Fibroblast of peridontal ligament (primary cell): ENCODE results near the gene RANBP3.
"Not testable (repeated sequence)": the region's sequence is repeated elsewhere in the genome, so short reads cannot be mapped to it uniquely, and the experiment has no call there.

Source experiments
- DNase-seq: peaks from one replicate; pipeline ENCODE4 v3.0.0-alpha.2; 2010; ENCODE audit errors: extremely low read depth

The RANBP3 gene

DNA sequence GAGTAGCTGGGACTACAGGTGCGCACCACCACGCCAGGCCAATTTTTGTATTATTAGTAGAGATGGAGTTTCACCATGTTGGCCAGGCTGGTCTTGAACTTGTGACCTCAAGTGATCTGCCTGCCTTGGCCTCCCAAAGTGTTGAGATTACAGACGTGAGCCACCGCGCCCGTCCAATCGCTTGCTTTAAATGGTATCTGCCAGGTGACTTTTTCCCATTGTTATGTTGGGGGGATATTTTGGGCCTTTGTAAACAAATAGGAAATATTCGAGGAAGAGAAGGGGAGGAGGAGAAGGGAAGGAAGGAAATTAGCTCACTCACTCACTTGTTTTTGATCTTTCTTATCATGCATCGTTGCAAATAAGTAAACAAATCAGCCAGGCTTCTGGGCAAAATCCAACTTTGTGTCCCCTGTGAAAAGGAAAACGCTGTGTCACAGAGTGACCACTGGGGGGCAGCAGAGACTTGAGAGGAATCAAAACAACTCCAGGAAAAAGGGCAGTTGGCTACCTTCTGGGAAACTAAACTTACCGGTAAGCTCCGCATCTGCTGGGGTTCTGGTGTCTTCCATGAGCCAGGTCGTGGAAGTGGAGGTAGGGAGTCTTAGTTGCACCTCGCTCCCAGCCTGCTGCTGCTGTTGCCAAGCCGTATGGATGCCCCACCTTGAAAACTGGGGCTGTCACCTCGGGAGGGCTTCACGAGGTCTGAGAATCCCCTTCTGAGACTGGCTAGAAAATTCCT, 9.3 kb upstream of the RANBP3 start:
- DNase-seq = peak; percentile 87

DNA sequence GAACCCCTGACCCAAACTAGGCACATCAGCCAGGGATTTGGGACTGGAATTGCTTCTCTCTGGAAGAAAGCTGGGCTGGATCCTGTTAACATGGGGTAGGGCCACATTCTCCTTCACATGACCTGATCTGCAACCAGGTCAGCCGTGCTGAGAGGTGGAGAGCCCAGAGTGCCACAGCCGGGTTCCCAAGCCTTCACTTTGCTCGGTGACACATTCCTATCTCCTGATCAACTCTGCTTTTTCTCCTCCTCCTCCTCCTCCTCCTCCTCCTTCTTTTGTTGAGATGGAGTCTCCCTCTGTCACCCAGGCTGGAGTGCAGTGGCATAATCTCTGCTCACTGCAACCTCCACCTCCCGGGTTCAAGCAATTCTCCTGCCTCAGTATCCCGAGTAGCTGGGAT, 7.9 kb upstream of the RANBP3 start:
- not testable (repeated sequence) for DNase-seq

DNA sequence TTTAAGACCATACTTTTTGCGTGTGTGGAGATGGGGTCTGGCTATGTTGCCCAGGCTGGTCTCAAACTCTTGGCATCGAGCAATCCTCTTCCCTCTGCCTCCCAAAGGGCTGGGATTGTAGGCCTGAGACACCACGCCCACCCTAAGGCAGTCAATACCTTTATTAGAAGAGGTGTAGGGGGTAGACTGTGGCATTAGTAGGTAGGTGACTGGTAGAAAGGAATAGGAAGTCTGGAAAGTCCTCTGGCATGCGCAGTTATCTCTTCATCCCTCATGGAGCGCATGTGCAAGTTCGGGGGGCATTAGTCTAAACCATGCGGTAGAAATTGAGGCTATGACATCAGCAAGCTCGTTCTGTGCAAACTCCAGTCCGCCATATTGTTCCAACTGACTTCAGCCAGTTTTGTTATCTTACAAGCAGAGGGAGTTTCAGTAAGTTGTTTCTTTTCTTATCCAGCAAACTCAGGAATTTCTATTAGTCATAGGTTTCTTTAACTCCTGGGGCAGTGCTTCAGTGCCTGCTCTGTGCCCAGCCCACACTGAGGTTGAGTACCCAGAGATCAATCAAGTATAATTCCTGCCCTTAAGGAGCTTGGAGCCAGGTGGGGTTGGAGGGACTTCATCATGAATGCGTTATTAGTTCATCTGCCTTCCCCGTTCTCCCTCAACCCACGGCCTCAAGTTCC, 7.3 kb upstream of the RANBP3 start:
- DNase-seq = peak; percentile 56

DNA sequence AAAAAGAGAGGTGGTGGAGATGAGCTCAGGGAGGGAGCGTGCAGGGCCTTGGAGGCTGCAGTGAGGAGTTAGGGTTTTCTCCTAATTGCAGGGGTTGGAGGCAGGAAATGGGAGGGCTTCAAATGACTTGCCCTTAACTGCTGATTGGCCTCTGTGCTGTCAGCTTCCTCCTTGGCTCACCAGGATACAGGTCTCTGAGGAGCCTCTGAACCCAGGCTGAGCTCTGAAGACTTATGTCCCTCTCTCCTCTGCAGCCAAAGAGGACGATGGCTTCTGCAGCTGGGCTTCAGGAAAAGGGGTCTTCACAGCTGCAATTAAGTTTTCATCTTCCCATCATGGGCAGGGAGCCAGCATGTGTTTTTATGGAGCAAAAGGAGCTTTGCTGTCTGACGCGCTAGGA, 6.7 kb upstream of the RANBP3 start:
- no peak for DNase-seq

DNA sequence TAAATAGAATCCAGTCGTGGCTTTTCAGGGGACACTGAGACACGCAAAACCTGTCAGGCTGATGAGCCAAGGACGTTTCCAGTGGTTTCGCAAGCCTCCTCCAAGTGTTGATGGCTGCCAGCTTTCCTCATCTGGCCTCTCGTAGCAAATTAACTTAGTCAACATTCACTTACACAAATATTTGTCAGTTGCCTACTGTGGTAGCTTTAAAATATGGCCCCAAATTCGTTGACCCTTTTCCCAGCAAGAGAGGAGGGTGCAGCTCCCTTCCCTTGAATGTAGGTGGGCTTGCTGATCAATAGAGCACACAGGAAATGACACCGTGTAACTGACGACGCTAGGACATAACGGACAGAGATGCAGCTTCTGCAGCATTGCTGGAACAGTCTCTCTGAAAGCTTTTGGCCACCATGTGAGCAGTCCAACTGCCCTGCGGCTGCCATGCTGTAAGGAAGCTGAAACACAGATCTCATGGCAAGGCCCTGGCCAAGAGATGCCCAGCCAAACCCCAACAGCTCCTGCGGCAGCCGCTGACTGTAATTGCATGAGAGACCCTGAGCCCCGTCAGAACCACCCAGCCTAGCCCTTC, 5.5 kb upstream of the RANBP3 start:
- no peak for DNase-seq

- no peak for DNase-seq
Measured at GRCh38 chr19:5978606-5979552, 939 bp upstream of the RANBP3 start.

DNA sequence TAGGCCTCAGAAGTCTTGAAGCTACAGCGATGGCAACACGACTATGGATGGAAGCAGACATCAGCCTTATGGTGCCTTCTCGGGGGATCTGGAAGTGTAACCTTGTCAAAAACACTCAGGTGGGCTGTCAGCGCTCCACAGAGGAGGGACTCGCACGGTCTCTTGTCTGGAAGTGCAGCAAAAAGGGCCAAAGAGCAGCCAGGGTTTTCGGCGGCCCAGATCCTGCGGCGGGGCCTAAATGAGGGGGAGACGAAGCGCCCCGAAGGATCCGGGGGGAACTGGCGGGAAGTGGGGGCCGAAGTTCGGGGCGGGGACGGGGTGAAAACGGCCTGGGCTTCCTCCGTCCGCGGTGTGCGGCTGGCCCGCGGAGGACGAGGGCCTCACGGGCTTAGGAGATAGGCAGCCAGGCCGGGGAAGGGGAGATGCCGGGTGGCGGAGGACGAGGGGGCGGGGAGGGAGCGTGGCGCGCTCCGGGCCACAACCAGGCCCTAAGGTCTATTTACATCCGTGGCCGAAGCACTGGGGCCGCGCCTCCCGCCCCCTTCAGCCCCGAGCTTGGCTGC, 637 bp downstream of the RANBP3 start:
- DNase-seq = no peak

DNA sequence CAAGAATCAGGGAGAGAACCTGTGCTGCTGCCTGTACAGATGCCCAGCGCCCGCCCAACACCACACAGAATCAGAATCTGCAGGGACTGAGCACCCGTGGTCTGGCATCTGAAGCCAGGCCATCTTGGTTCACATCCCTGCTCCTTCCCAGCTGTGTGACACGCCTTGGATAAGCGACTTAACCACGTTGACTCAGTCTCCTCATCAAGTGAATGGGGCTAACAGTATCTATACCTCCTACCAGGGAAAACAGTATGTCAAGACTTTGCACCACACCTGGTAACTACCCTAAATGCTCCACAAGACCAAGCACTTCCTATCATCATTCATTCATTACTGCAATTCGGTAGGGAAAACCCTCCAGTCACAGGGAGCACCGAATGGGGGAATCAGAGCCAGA, 1.2 kb downstream of the RANBP3 start:
- DNase-seq = no peak

DNA sequence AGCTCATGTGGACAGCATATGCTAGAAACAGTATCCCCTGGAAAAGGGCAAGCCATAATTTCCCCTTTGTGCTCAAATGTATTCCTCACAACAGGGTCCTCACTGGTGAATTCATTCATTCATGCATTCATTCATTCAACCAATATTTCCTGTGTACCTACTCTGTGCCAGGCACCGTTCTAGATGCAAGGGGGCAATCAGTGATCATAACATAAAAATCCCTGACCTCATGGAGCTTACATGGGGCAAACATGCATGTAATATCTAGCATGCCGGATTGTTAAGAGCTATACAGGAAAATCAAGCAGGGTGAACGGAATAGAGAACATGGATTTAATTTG, 2.6 kb downstream of the RANBP3 start:
- DNase-seq = no peak

DNA sequence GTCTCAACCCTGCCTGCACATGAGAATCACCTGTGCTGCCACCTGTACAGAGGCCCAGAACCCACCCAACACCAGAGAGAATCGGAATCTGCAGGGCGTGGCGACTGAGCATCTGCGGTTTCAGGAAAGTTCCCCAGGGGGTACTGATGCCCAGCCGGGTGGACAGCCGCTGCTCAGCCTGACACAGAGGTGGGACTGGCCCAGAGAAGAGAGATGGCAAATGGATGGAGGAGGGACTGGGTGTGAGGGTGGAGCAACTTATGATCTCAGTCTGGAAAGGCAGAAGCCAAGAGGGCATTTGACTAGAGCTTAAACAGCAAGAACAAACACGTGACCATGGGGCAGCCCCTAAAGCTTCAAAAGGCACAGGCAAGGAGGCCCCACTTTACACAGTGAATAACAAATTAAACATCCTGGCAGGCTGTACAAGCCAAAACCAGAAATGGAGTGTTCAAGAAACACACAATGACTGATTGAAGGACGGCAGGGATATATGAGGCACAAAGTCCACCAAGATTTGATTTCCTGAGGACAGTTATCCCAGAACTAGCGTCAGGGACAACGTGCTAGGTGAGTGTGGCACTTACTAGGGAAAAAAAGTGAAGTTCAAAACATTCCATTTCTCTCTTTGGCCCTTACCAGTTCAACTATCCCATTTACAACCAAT, 3.1 kb downstream of the RANBP3 start:
- DNase-seq = no peak

DNA sequence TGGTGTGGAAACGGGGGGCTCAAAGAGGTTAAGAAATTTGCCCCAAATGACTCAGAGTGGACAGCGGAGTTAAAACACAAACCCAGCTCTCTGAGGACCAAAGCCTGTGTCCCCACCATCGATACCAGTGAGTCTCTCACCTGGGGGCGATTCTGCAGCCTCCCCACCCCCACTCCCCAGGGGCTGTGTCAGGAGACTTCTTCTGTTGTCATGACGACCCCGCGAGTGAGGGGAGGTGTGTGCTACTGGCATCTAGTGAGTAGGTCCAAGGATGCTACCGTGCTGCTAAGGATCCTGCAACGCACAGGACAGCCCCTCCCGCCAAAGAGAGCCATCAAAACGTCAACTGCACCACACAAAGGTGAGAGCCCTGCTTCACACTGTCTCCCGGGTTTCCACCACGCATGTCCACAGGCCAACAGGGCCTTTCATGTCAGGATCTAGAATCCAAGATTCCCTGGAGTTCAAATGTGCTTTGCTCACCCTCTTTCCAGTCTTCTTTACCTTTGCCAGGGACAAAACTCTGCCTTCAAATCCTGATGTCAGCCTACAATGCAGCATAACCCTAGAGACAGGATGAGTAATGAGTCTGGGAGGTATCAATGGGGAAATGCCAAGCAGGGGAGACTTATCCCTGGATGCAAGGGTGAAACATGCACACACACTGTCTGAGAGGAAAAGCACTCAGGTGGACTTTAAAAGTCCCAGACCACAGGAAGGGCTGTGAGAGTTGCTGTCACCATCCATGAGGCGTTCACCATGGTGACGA, 3.9 kb downstream of the RANBP3 start:
- DNase-seq = no peak

- DNase-seq = no peak
Measured at GRCh38 chr19:5973376-5973775, 4.6 kb downstream of the RANBP3 start.

GRCh38 chr19:5972355-5972731, 5.6 kb downstream of the RANBP3 start:
- DNase-seq = no peak

DNA sequence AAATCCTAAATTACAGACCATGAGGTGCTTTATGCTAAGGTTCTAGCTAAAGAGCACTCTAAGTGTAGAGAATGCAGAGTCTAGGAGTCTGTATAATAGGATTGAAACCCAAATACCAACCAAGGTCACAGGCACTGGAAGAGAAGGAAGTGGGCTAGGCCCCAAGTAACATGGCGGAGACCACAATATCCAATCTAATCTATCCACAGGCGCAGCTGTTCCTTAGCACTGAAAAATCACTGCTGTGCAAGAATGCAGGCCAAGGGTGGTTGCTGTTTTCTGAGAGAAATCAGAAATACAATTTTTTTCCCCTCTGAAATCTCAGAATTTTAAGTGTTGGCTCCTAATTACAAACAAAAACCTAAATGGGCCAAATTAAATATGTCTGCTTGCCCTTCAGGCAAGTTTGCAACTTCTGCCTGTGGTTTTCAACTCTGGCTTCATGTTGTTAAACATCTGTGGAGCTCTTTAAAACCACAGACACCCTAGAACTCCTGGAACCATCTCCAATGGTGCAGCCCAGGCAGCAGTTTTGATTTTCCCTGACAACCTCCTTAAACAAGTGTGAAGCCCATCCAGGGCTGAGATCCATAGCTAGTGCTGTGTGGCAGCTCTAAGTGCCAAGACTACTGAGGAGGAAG, 6.1 kb downstream of the RANBP3 start:
- DNase-seq = peak; percentile 23

- DNase-seq = no peak
Measured at GRCh38 chr19:5969476-5969875, 8.5 kb downstream of the RANBP3 start.

GRCh38 chr19:5968431-5969373, 9.2 kb downstream of the RANBP3 start:
- DNase-seq = no peak

GRCh38 chr19:5967994-5968430, 9.9 kb downstream of the RANBP3 start:
- DNase-seq = peak; percentile 83

GRCh38 chr19:5967571-5967970, 10.4 kb downstream of the RANBP3 start:
- no peak for DNase-seq

DNA sequence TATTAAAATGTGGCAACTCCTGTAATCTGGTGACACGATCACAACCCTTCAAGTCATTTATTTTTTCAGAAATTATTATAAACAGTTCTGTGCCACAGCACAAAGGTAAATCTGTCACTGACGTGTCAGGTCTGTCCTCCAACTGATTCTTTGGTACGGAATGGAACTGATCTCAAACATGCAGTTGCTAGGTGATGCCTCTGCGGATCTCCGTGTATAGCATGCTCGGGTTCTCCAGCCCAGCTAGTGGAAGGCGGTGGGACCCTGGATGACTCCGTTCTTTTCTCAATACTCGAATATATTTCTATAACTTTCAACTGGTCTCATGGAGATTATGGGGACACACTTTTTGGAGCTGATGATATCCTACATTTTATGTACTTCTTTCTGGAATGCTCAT, 11.0 kb downstream of the RANBP3 start:
- DNase-seq = no peak
